AG04450 (cell line): Measurements from ENCODE around the gene IMMP1L. TPM values are rescaled to one million over a fixed set of nuclear protein-coding genes. Genes with fewer than 3 reads are reported as not detected.
"Not testable (repeated sequence)": the region's sequence is repeated elsewhere in the genome, so short reads cannot be mapped to it uniquely, and the experiment has no call there.

Source experiments
- CTCF ChIA-PET: fragments of 300-600, 350-600 bp; formaldehyde crosslinking; extraction: SDS; loops from one replicate; lab custom pipeline; 2022; ENCODE audit warnings: antibody characterized with exemption, inconsistent platforms; lab: Charles Lee
- POLR2A ChIA-PET: fragments of 350-600 bp; formaldehyde crosslinking; extraction: SDS; loops from one replicate; lab custom pipeline; 2021; ENCODE audit warnings: antibody characterized with exemption, inconsistent platforms; lab: Yijun Ruan, JAX
- DNase-seq: peaks from one replicate; pipeline ENCODE4 v3.0.0-alpha.2; 2011; ENCODE audit warnings: low read depth, low spot score
- H3K27ac ChIP-seq: one replicate; pipeline ENCODE4 v1.5.1; 2012; ENCODE audit warnings: low read depth, low read length, control low read depth
- H3K27me3 ChIP-seq: one replicate; pipeline ENCODE4 v1.6.0; 2012; ENCODE audit warnings: low read length; ENCODE audit not compliant: control insufficient read depth, insufficient read depth
- H3K4me3 ChIP-seq: 2 replicates; pipeline ENCODE4 v1.5.1; 2011; ENCODE audit warnings: mild to moderate bottlenecking, low read depth, low read length, control low read depth
- H3K9me3 ChIP-seq: 2 replicates; pipeline ENCODE4 v1.5.1; 2012; ENCODE audit warnings: low read length; ENCODE audit not compliant: control insufficient read depth, insufficient read depth
- CTCF ChIP-seq: IDR thresholded peaks from 2 replicates; pipeline ENCODE4 v1.5.1; 2011; ENCODE audit warnings: low read depth, low read length, control low read depth, inconsistent platforms
- polyA plus RNA-seq: library from polyadenylated mRNA; depleted of rRNA; stranded (reverse); fragments of >200 nt; gene quantifications from 2 replicates; pipeline ENCODE4 v1.2.3, GENCODE V29; 2011

Gene IMMP1L
- polyA plus RNA-seq, 1 experiment: 23.9 TPM

GRCh38 chr11:31509051-31509428 lies 382 bp downstream of the IMMP1L start:
- ChIA-PET CTCF (no interaction called here), POLR2A (no interaction called here)
- H3K4me3 ChIP-seq: peak overlapping the region; percentile 98
- no peak for TF ChIP-seq CTCF
- no peak overlapping the region for H3K27ac ChIP-seq
- DNase-seq: no peak
- no peaks in the 10 kb centered on the region for H3K9me3 ChIP-seq
- no peaks in the 10 kb centered on the region for H3K27me3 ChIP-seq

GRCh38 chr11:31500560-31500959 lies 8.9 kb downstream of the IMMP1L start:
- Histone ChIP-seq H3K4me3 (no peak overlapping the region), H3K9me3 (no peaks in the 10 kb centered on the region), H3K27me3 (no peaks in the 10 kb centered on the region), H3K27ac (no peak overlapping the region)
- ChIA-PET CTCF (interaction anchor here (1.3 kb wide), 1 partner anchor 12 kb away, joined by 5 read pairs; no protein-coding TSS in a partner anchor), POLR2A (no interaction called here)
- TF ChIP-seq CTCF: no peak
- no peak for DNase-seq

- H3K9me3 ChIP-seq: no peaks in the 10 kb centered on the region
- no peak overlapping the region for H3K4me3 ChIP-seq
- H3K27ac ChIP-seq: no peak overlapping the region
- CTCF ChIA-PET: interaction anchor here (0.7 to 1.3 kb wide), 2 partner anchors 8 to 11 kb away, joined by 4 to 5 read pairs; no protein-coding TSS in a partner anchor
- no peaks in the 10 kb centered on the region for H3K27me3 ChIP-seq
- no peak for TF ChIP-seq CTCF
- no peak for DNase-seq
- POLR2A ChIA-PET: no interaction called here
Measured at GRCh38 chr11:31499576-31500178, 9.7 kb downstream of the IMMP1L start.

- H3K27me3 ChIP-seq, DNase-seq, H3K9me3 ChIP-seq, H3K27ac ChIP-seq, POLR2A ChIA-PET, H3K4me3 ChIP-seq: not testable (repeated sequence)
- CTCF ChIA-PET: interaction anchor here (0.6 kb wide), 1 partner anchor 145 kb away, joined by 3 read pairs; no protein-coding TSS in a partner anchor
Measured at GRCh38 chr11:31493762-31494161, 15.7 kb downstream of the IMMP1L start.

- no peak for TF ChIP-seq CTCF
- POLR2A ChIA-PET: no interaction called here
- CTCF ChIA-PET: interaction anchor here (0.6 to 2.5 kb wide), 2 partner anchors 146 to 378 kb away, joined by 3 to 20 read pairs; no protein-coding TSS in a partner anchor
- DNase-seq: no peak
- H3K9me3 ChIP-seq: no peaks in the 10 kb centered on the region
- H3K4me3 ChIP-seq: no peak overlapping the region
- no peak overlapping the region for H3K27ac ChIP-seq
- H3K27me3 ChIP-seq: no peaks in the 10 kb centered on the region
Measured at GRCh38 chr11:31493235-31493634, 16.2 kb downstream of the IMMP1L start.
